Measurements from ENCODE around the gene ISCA2.

DNA sequence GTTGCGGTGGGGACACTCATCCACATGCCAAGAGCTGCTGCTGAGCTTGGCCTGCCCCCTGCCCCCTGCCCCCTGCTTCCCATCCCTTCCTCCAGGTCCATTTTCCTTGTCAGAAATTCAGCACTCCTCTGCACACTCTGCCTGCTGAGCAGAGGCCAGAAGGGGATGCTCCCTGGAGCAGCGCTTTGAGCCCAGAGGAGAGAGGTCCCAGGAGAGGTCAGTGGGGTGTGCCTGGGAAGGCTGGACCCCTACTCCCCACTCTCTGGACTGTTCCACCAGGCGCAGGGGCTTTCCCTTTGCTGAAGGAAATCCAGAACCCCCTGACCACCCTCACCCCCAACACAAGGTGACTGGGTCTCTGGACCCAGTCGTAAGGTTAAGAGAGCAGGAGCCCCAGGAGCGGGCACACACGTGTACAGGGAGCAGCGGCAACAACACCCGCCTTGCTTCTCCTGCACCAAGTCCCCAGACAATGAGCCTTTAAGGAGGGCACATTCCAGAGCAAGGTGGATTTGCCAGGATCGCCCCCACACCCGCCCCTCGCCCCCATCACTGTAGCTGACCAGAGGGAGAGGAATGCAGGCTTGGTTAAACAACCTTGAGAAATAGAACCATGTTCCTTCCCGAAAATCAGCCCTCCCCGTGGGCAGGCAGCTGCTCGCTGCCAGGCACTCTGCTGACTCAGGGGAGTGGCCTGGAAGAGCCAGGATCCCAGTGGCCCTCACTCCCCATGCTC is 30.7 kb downstream of the ISCA2 start:
- TF ChIP-seq, protein P1, sequence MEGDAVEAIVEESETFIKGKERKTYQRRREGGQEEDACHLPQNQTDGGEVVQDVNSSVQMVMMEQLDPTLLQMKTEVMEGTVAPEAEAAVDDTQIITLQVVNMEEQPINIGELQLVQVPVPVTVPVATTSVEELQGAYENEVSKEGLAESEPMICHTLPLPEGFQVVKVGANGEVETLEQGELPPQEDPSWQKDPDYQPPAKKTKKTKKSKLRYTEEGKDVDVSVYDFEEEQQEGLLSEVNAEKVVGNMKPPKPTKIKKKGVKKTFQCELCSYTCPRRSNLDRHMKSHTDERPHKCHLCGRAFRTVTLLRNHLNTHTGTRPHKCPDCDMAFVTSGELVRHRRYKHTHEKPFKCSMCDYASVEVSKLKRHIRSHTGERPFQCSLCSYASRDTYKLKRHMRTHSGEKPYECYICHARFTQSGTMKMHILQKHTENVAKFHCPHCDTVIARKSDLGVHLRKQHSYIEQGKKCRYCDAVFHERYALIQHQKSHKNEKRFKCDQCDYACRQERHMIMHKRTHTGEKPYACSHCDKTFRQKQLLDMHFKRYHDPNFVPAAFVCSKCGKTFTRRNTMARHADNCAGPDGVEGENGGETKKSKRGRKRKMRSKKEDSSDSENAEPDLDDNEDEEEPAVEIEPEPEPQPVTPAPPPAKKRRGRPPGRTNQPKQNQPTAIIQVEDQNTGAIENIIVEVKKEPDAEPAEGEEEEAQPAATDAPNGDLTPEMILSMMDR (IDR thresholded peaks at IDR 0.05), result no peak
- no peak for TF ChIP-seq POLR2A (IDR thresholded peaks at IDR 0.05)

All from heart left ventricle (tissue), 13 donors.